Neural progenitor cell (in vitro differentiated cells): ENCODE results near the gene ELOVL6. TPM values are rescaled to one million over a fixed set of nuclear protein-coding genes. Genes with fewer than 3 reads are reported as not detected.
A peak's percentile ranks its signal among the peaks of the same experiment; 100 is the strongest.

Source experiments
- DNase-seq: peaks from one replicate; pipeline ENCODE4 v3.0.0-alpha.2; 2016; ENCODE audit warnings: low spot score
- H2AFZ ChIP-seq: fragments of 200-600 bp; sonication (generic); replicated peaks from 2 replicates; pipeline ENCODE4 v1.6.1; 2016; ENCODE audit warnings: antibody characterized with exemption
- H3F3A ChIP-seq: fragments of 200-600 bp; sonication (generic); 2 replicates; pipeline ENCODE4 v1.6.1; 2016; ENCODE audit warnings: antibody characterized with exemption, low read depth
- H3K27ac ChIP-seq: fragments of 200-600 bp; sonication (generic); 2 replicates; pipeline ENCODE4 v1.5.1; 2016; ENCODE audit warnings: mild to moderate bottlenecking
- H3K27me3 ChIP-seq: fragments of 200-600 bp; sonication (generic); 2 replicates; pipeline ENCODE4 v1.6.1; 2016; ENCODE audit warnings: mild to moderate bottlenecking, moderate library complexity
- H3K36me3 ChIP-seq: fragments of 200-600 bp; sonication (generic); 2 replicates; pipeline ENCODE4 v1.5.1; 2016
- H3K4me1 ChIP-seq: fragments of 200-600 bp; sonication (generic); 2 replicates; pipeline ENCODE4 v1.6.1; 2016; ENCODE audit warnings: mixed run types
- H3K4me2 ChIP-seq: fragments of 200-600 bp; sonication (generic); 2 replicates; pipeline ENCODE4 v1.6.1; 2016
- H3K4me3 ChIP-seq: fragments of 200-600 bp; sonication (generic); 2 replicates; pipeline ENCODE4 v1.5.1; 2016
- H3K79me2 ChIP-seq: fragments of 200-600 bp; sonication (generic); 2 replicates; pipeline ENCODE4 v1.6.1; 2016; ENCODE audit warnings: low read depth
- H3K9ac ChIP-seq: fragments of 200-600 bp; sonication (generic); 2 replicates; pipeline ENCODE4 v1.6.1; 2016
- H3K9me3 ChIP-seq: fragments of 200-600 bp; sonication (generic); 2 replicates; pipeline ENCODE4 v1.5.1; 2016; ENCODE audit warnings: low read depth
- H4K20me1 ChIP-seq: fragments of 200-600 bp; sonication (generic); 2 replicates; pipeline ENCODE4 v1.6.1; 2016; ENCODE audit warnings: low read depth
- H3K27ac Mint-ChIP-seq: 3 replicates; pipeline ENCODE4 v1.8.0; 2021; ENCODE audit warnings: mixed read lengths
- H3K27me3 Mint-ChIP-seq: 2 replicates; pipeline ENCODE4 v1.8.0; 2022; ENCODE audit warnings: low read depth, mild to moderate bottlenecking, inconsistent platforms, moderate library complexity, mixed read lengths; ENCODE audit not compliant: insufficient read depth
- H3K36me3 Mint-ChIP-seq: 3 replicates; pipeline ENCODE4 v1.8.0; 2021; ENCODE audit warnings: mixed read lengths
- H3K4me1 Mint-ChIP-seq: 3 replicates; pipeline ENCODE4 v1.8.0; 2021; ENCODE audit warnings: mixed read lengths
- H3K4me3 Mint-ChIP-seq: 3 replicates; pipeline ENCODE4 v1.8.0; 2021; ENCODE audit warnings: mild to moderate bottlenecking, moderate library complexity, mixed read lengths
- H3K9me3 Mint-ChIP-seq: 3 replicates; pipeline ENCODE4 v1.8.0; 2020; ENCODE audit warnings: mixed read lengths
- EZH2 ChIP-seq: fragments of 200-600 bp; sonication (generic); IDR thresholded peaks from 2 replicates; pipeline ENCODE4 v1.6.1; 2017; ENCODE audit warnings: antibody characterized with exemption, mild to moderate bottlenecking, moderate library complexity
- EZH2phosphoT487 ChIP-seq: fragments of 200-600 bp; sonication (generic); IDR thresholded peaks from 2 replicates; pipeline ENCODE4 v1.6.1; 2017; ENCODE audit warnings: antibody characterized with exemption
- total RNA-seq: library from RNA; depleted of rRNA; stranded (reverse); fragments of >200 nt; gene quantifications from 2 replicates; pipeline ENCODE4 v1.2.3, GENCODE V29; 2015; ENCODE audit warnings: low replicate concordance
- TF ChIP-seq, protein P1 (sequence below): fragments of 200-600 bp; sonication (generic); IDR thresholded peaks from 2 replicates; pipeline ENCODE4 v1.5.1; 2017; ENCODE audit warnings: antibody characterized with exemption, mild to moderate bottlenecking

ELOVL6 gene
- total RNA-seq, 1 donor from 2014 or later, result 54.4 TPM

DNA sequence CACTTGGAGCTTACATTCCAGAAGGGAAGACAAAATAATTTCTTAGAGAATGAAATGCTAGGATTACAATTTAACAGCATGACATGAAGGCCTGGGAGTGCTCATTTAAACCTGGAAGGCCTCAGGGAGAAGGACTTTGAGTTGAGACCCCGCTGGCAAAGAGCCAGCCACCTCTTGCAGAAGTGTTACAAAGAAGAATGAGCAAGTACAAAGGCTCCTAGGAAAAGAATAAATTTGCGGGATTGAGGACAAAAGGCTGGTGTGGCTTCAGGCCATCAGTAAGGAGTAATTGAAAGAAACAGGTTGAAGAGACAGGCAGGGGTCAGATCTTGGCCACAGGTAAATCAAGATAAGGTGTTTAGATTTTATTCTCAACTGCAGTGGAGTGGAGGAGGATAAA is 3.1 kb upstream of the ELOVL6 start:
- Histone ChIP-seq H3K9ac (no peak overlapping the region), H3K4me3 (no peak overlapping the region), H3K79me2 (peaks cover 24% of the 10 kb centered on the region), H3K4me1 (peaks cover 20% of the 10 kb centered on the region), H3K27ac (no peak overlapping the region), H3K9me3 (no peaks in the 10 kb centered on the region), H3K4me2 (peak overlapping the region; percentile 11), H4K20me1 (no peaks in the 10 kb centered on the region), H3K36me3 (no peaks in the 10 kb centered on the region), H3K27me3 (no peaks in the 10 kb centered on the region), H3F3A (peaks cover 45% of the 10 kb centered on the region), H2AFZ (no peak overlapping the region)
- no peak overlapping the region for H3K27ac Mint-ChIP-seq
- peaks cover 25% of the 10 kb centered on the region for H3K4me1 Mint-ChIP-seq
- peaks cover 1% of the 10 kb centered on the region for H3K36me3 Mint-ChIP-seq
- peaks cover 2% of the 10 kb centered on the region for H3K9me3 Mint-ChIP-seq
- H3K27me3 Mint-ChIP-seq, result peaks cover 2% of the 10 kb centered on the region
- TF ChIP-seq, protein P1, sequence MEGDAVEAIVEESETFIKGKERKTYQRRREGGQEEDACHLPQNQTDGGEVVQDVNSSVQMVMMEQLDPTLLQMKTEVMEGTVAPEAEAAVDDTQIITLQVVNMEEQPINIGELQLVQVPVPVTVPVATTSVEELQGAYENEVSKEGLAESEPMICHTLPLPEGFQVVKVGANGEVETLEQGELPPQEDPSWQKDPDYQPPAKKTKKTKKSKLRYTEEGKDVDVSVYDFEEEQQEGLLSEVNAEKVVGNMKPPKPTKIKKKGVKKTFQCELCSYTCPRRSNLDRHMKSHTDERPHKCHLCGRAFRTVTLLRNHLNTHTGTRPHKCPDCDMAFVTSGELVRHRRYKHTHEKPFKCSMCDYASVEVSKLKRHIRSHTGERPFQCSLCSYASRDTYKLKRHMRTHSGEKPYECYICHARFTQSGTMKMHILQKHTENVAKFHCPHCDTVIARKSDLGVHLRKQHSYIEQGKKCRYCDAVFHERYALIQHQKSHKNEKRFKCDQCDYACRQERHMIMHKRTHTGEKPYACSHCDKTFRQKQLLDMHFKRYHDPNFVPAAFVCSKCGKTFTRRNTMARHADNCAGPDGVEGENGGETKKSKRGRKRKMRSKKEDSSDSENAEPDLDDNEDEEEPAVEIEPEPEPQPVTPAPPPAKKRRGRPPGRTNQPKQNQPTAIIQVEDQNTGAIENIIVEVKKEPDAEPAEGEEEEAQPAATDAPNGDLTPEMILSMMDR, result no peak
- TF ChIP-seq EZH2phosphoT487 (no peak), EZH2 (no peak)
- peak overlapping the region; percentile 2 for H3K4me3 Mint-ChIP-seq
- DNase-seq, result peak; percentile 56

DNA sequence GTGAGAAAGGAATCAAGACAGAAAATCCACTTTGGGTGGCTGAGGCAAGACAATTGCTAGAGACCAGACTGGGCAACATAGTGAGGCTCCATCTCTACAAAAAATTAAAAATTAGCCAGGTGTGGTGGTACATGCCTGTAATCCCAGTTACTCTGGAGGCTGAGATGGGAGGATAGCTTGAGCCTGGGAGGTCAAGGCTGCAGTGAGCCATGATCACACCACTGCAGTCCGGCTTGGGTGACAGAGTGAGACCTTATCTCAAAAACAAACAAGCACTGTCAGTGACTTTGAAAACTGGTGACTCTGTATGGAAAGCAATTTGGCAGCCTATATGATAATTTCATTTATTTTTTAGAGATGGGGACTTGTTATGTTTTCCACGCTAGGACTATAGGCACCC is 2.3 kb upstream of the ELOVL6 start:
- H3K36me3 ChIP-seq, result no peaks in the 10 kb centered on the region
- H3K9me3 ChIP-seq, result no peaks in the 10 kb centered on the region
- H3K4me3 Mint-ChIP-seq, result peak overlapping the region; percentile 36
- H3K4me1 Mint-ChIP-seq, result peaks cover 29% of the 10 kb centered on the region
- H3K27me3 Mint-ChIP-seq, result peaks cover 6% of the 10 kb centered on the region
- H3K9me3 Mint-ChIP-seq, result peaks cover 2% of the 10 kb centered on the region
- H3K27ac ChIP-seq, result no peak overlapping the region
- no peak for DNase-seq
- H3F3A ChIP-seq, result peaks cover 54% of the 10 kb centered on the region
- H4K20me1 ChIP-seq, result no peaks in the 10 kb centered on the region
- no peaks in the 10 kb centered on the region for H3K27me3 ChIP-seq
- H3K79me2 ChIP-seq, result peaks cover 32% of the 10 kb centered on the region
- no peak overlapping the region for H2AFZ ChIP-seq
- no peak overlapping the region for H3K4me2 ChIP-seq
- no peak overlapping the region for H3K9ac ChIP-seq
- H3K4me1 ChIP-seq, result peaks cover 22% of the 10 kb centered on the region
- no peak for TF ChIP-seq EZH2phosphoT487
- no peak for TF ChIP-seq EZH2
- TF ChIP-seq, protein P1, result no peak
- no peak overlapping the region for H3K4me3 ChIP-seq
- peaks cover 1% of the 10 kb centered on the region for H3K36me3 Mint-ChIP-seq
- H3K27ac Mint-ChIP-seq, result peak overlapping the region; percentile 84

DNA sequence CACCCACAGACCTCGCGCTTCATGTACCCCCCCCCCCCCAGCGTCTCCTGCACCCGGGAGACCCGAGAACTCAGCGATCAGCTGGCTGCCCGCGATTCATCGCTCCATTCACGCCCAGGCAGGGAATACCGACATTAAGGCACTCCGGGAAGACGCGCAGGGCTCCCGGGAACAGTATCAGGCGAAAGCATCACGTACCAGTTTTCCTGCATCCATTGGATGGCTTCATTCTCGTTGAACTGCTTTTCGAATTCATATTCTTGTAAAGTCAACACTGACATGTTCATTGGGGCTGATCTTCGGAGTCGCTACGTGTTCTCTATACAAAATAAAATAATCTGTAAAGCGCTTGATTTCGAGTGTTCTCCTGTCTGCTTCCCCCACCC is 373 bp downstream of the ELOVL6 start:
- Histone ChIP-seq H3F3A (peaks cover 58% of the 10 kb centered on the region), H3K4me1 (peaks cover 47% of the 10 kb centered on the region), H3K27me3 (no peaks in the 10 kb centered on the region), H4K20me1 (no peaks in the 10 kb centered on the region), H2AFZ (peak overlapping the region; percentile 75), H3K9me3 (no peaks in the 10 kb centered on the region), H3K4me2 (peak overlapping the region; percentile 96), H3K9ac (peak overlapping the region; percentile 62), H3K27ac (peak overlapping the region; percentile 92), H3K4me3 (peak overlapping the region; percentile 82), H3K79me2 (peaks cover 59% of the 10 kb centered on the region), H3K36me3 (no peaks in the 10 kb centered on the region)
- TF ChIP-seq, protein P1, result no peak
- TF ChIP-seq EZH2phosphoT487 (no peak), EZH2 (no peak)
- Mint-ChIP-seq H3K27me3 (peaks cover 7% of the 10 kb centered on the region), H3K4me1 (peaks cover 50% of the 10 kb centered on the region), H3K4me3 (peak overlapping the region; percentile 98), H3K9me3 (peaks cover 2% of the 10 kb centered on the region), H3K27ac (peak overlapping the region; percentile 95), H3K36me3 (peaks cover 1% of the 10 kb centered on the region)
- DNase-seq, result peak; percentile 58
